HepG2 (cell line): ENCODE data around the gene TRPV6. TPM values are rescaled to one million over a fixed set of nuclear protein-coding genes. Genes with fewer than 3 reads are reported as not detected.

Experiments
- ATAC-seq: fragments of 200-7000 bp; cut with Tn5 transposase; 3 replicates; pipeline ENCODE4 v1.9.1; 2020; ENCODE audit warnings: mild to moderate bottlenecking, moderate library complexity
- BruUV-seq: library from RNA; stranded (reverse); fragments of 400-500 nt; replicated peaks from 2 replicates; lab custom pipeline; 2021; lab: Mats Ljungman, UMichigan
- CTCF ChIA-PET: fragments of 300-600 bp; formaldehyde crosslinking; extraction: SDS; loops from one replicate; lab custom pipeline; 2021; ENCODE audit warnings: low total read pairs, inconsistent platforms, low intra/inter-chr PET ratio; lab: Yijun Ruan, JAX
- POLR2A ChIA-PET: fragments of 350-600 bp; sonication (Branson Sonifier 250); formaldehyde crosslinking; loops from one replicate; lab custom pipeline; 2020; ENCODE audit warnings: antibody characterized with exemption, inconsistent platforms; lab: Yijun Ruan, JAX
- DNase-seq: peaks from one replicate; pipeline ENCODE4 v3.0.0-alpha.2; 2015; ENCODE audit warnings: low spot score
- FAIRE-seq: peaks from 3 replicates; lab custom pipeline; 2011; peaks lifted over from hg19 to GRCh38; lab: Jason Lieb, UNC
- H2AFZ ChIP-seq: one replicate; pipeline ENCODE4 v1.6.1; 2011; ENCODE audit warnings: low read length, inconsistent platforms
- H3K27ac ChIP-seq: fragments of 300-600 bp; 3 replicates; pipeline ENCODE4 v1.8.0; 2011; ENCODE audit warnings: mixed run types, mild to moderate bottlenecking, mixed read lengths, low read length, inconsistent platforms; ENCODE audit not compliant: insufficient read depth; ENCODE audit errors: extremely low read length
- H3K27me3 ChIP-seq, 2 experiments: fragments of 200-600 bp in 1 of 2; 2 replicates in 1 of 2; 3 replicates in 1 of 2; pipeline versions ENCODE4 v1.6.0 to v1.8.0; 2011; ENCODE audit warnings: low read length in 2 of 2, mild to moderate bottlenecking in 2 of 2, moderate library complexity in 2 of 2, inconsistent platforms in 1 of 2; ENCODE audit not compliant: insufficient read depth in 2 of 2, control insufficient read depth in 1 of 2
- H3K36me3 ChIP-seq, 2 experiments: fragments of 200-600 bp in 1 of 2; replicated peaks in 1 of 2; 2 replicates in 1 of 2; 3 replicates in 1 of 2; pipeline versions ENCODE4 v1.5.1 to v1.8.0; 2011; ENCODE audit warnings: low read length in 2 of 2, inconsistent platforms in 1 of 2; ENCODE audit not compliant: insufficient read depth in 2 of 2, control insufficient read depth in 1 of 2
- H3K4me1 ChIP-seq: 2 replicates; pipeline ENCODE4 v1.5.1; 2012; ENCODE audit warnings: low read length, inconsistent platforms; ENCODE audit not compliant: insufficient read depth
- H3K4me2 ChIP-seq: 2 replicates; pipeline ENCODE4 v1.6.0; 2011; ENCODE audit warnings: low read depth, low read length, inconsistent platforms
- H3K4me3 ChIP-seq, 3 experiments: fragments of 200-600 bp in 1 of 3; sonication (generic), shearing (Covaris generic) in 1 of 3; replicated peaks in 1 of 3; 2 replicates each; pipeline ENCODE4 v1.5.1; 2011 to 2016; ENCODE audit warnings: low read length in 3 of 3, inconsistent platforms in 2 of 3, low read depth in 2 of 3, mild to moderate bottlenecking in 2 of 3, control low read depth in 1 of 3, mixed read lengths in 1 of 3; ENCODE audit not compliant: insufficient read depth in 1 of 3
- H3K79me2 ChIP-seq: one replicate; pipeline ENCODE4 v1.6.1; 2011; ENCODE audit warnings: low read length, inconsistent platforms; ENCODE audit not compliant: insufficient read depth
- H3K9ac ChIP-seq: 2 replicates; pipeline ENCODE4 v1.6.0; 2011; ENCODE audit warnings: mild to moderate bottlenecking, low read depth, low read length, inconsistent platforms; ENCODE audit not compliant: insufficient read depth
- H3K9me3 ChIP-seq: 2 replicates; pipeline ENCODE4 v1.5.1; 2012; ENCODE audit warnings: mild to moderate bottlenecking, low read length
- H4K20me1 ChIP-seq: 2 replicates; pipeline ENCODE4 v1.6.0; 2011; ENCODE audit warnings: inconsistent platforms, mild to moderate bottlenecking, low read length, moderate library complexity; ENCODE audit not compliant: insufficient read depth
- ATF2 ChIP-seq: sonication (generic); formaldehyde crosslinking; IDR thresholded peaks from 2 replicates; pipeline ENCODE4 v1.4.0; 2020; ENCODE audit warnings: missing genetic modification reagents
- BRD4 ChIP-seq: sonication (generic); formaldehyde crosslinking; IDR thresholded peaks from 2 replicates; pipeline ENCODE4 v1.4.0; 2020; ENCODE audit warnings: missing genetic modification reagents
- EED ChIP-seq: sonication (generic); formaldehyde crosslinking; IDR thresholded peaks from 2 replicates; pipeline ENCODE4 v1.5.0; 2020; ENCODE audit warnings: mild to moderate bottlenecking, missing genetic modification reagents
- HNF4A ChIP-seq: sonication (generic); formaldehyde crosslinking; IDR thresholded peaks from 2 replicates; pipeline ENCODE4 v1.4.0; 2020; ENCODE audit warnings: missing genetic modification reagents
- MAFG ChIP-seq: sonication (generic); formaldehyde crosslinking; IDR thresholded peaks from 2 replicates; pipeline ENCODE4 v1.5.1; 2020; ENCODE audit warnings: mild to moderate bottlenecking, missing genetic modification reagents
- NR2F1 ChIP-seq, 2 experiments: fragments of 450-650 bp in 1 of 2; formaldehyde crosslinking in 1 of 2; IDR thresholded peaks; 2 replicates each; pipeline versions ENCODE4 v1.5.0 to v1.6.1; 2016 to 2020; ENCODE audit warnings: mild to moderate bottlenecking in 1 of 2, missing compliant biosample characterization in 1 of 2, missing genetic modification reagents in 1 of 2, moderate library complexity in 1 of 2
- PCBP2 ChIP-seq: fragments of 200-400 bp; formaldehyde crosslinking; optimal IDR thresholded peaks from 2 replicates; pipeline ENCODE3; 2018; ENCODE audit warnings: low read length, low read depth; ENCODE audit not compliant: poor library complexity, severe bottlenecking
- POGZ ChIP-seq: sonication (generic); formaldehyde crosslinking; IDR thresholded peaks from 2 replicates; pipeline ENCODE4 v1.4.0; 2020; ENCODE audit warnings: mild to moderate bottlenecking, missing genetic modification reagents
- RFXAP ChIP-seq: sonication (generic); formaldehyde crosslinking; IDR thresholded peaks from 2 replicates; pipeline ENCODE4 v1.4.0; 2020; ENCODE audit warnings: missing genetic modification reagents, borderline replicate concordance
- STAT6 ChIP-seq: sonication (generic); formaldehyde crosslinking; IDR thresholded peaks from 2 replicates; pipeline ENCODE4 v1.4.0; 2020; ENCODE audit warnings: missing genetic modification reagents, mild to moderate bottlenecking, borderline replicate concordance
- ZEB1 ChIP-seq: IDR thresholded peaks from 2 replicates; pipeline ENCODE4 v1.6.1; 2012; ENCODE audit warnings: mild to moderate bottlenecking, low read depth, inconsistent platforms; ENCODE audit not compliant: insufficient replicate concordance
- ZKSCAN1 ChIP-seq: fragments of 150-350 bp; IDR thresholded peaks from 2 replicates; pipeline ENCODE4 v1.6.1; 2014; ENCODE audit warnings: low read length
- ZNF34 ChIP-seq: sonication (generic); formaldehyde crosslinking; IDR thresholded peaks from 2 replicates; pipeline ENCODE4 v1.4.0; 2020; ENCODE audit warnings: mild to moderate bottlenecking, missing genetic modification reagents, borderline replicate concordance
- ZNF530 ChIP-seq: sonication (generic); formaldehyde crosslinking; IDR thresholded peaks from 2 replicates; pipeline ENCODE4 v1.5.0; 2020; ENCODE audit warnings: low read depth, mild to moderate bottlenecking, missing genetic modification reagents
- ZNF883 ChIP-seq: sonication (generic); formaldehyde crosslinking; IDR thresholded peaks from 2 replicates; pipeline ENCODE4 v1.5.1; 2020; ENCODE audit warnings: mild to moderate bottlenecking, missing genetic modification reagents; ENCODE audit errors: not compliant biosample characterization
- WGBS: methylation state at CpG from one replicate; pipeline ENCODE4 v1.1.6; 2017; ENCODE audit warnings: low lambda C conversion rate; 5-methylcytosine and 5-hydroxymethylcytosine counted together
- in situ Hi-C: cut with HindIII; loops from 2 replicates; pipeline ENCODE4 v1.10.0; 2017; ENCODE audit warnings: low pct_unique_long_range_greater_than_20kb; ENCODE audit not compliant: extremely low pct_ligation_motif_present
- intact Hi-C: fragments of 100-400 bp; cut with micrococcal nuclease; formaldehyde crosslinking; loops from one replicate; pipeline ENCODE4 v1.10.0; 2022; ENCODE audit not compliant: unreplicated experiment
- polyA plus RNA-seq, 8 experiments: library from polyadenylated mRNA; depleted of rRNA in 3 of 8; stranded (reverse) in 7 of 8; unstranded in 1 of 8; fragments of >200 nt; fragmentation: Illumina TruSeq in 4 of 8; extraction: Trizol in 4 of 8; gene quantifications; 2 replicates each; pipeline versions ENCODE4 v1.2.1 to v1.2.3, GENCODE V29; 2011 to 2016; ENCODE audit warnings: low read depth in 4 of 8, missing spikeins in 1 of 8, mixed read lengths in 1 of 8; ENCODE audit not compliant: insufficient read depth in 1 of 8
- total RNA-seq, 5 experiments: library from RNA; depleted of rRNA; stranded (reverse); fragments of >200 nt; fragmentation: Illumina TruSeq; extraction: Trizol; gene quantifications; 2 replicates each; pipeline ENCODE4 v1.2.3, GENCODE V29; 2016; ENCODE audit warnings: low read depth in 1 of 5
- TF ChIP-seq, protein P1 (sequence below): sonication (generic); formaldehyde crosslinking; IDR thresholded peaks from 2 replicates; pipeline ENCODE4 v1.4.0; 2020; ENCODE audit warnings: missing genetic modification reagents

Gene TRPV6
- total and polyA plus RNA-seq, 2 of the 13 experiments (the other 11 are each of a cell fraction or from before 2014, with no cell fraction given), result not detected

DNA sequence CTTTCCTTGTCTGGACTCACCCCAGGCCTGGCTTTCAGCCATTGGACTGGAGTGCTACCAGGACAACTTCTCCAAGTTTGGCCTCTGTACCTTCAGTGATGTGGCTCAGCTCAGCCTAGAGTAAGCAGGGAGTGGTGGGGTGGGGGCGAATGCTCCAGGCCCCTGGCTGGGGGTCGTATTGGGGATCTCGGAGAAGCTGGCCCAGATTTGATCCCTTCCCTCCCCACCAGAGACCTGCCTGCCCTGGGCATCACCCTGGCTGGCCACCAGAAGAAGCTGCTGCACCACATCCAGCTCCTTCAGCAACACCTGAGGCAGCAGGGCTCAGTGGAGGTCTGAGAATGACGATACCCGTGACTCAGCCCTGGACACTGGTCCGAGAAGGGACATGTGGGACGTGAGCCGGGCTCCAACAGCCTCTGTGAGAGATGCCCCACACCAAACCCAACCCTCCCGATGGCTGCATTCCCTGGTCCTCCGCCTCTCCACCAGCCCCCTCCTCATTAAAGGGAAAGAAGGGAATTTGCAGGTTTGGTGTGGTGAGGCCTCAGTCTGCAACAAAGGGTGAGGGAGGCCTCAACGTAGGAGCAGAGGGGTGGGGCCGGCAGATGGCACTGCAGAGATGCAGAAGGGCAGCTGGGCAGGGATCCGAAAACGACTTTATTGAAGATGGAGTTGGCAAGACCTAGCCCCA is 14.8 kb downstream of the TRPV6 start:
- H3K27me3 ChIP-seq, result peaks cover 2 to 22% of the 10 kb centered on the region in 2 experiments; a peak in 4 of 5 replicates
- H3K4me3 ChIP-seq, result no peak overlapping the region
- no peaks in the 10 kb centered on the region for H3K4me1 ChIP-seq
- 13% methylated on average over 9 of the region's 14 CpGs for WGBS
- CTCF ChIA-PET, result no interaction called here
- DNase-seq (no peak), FAIRE-seq (no peak), ATAC-seq (no peak)
- TF ChIP-seq ZNF883 (CRISPR knock-in tag), result no peak
- no peak for TF ChIP-seq ZEB1
- TF ChIP-seq ZNF34 (CRISPR knock-in tag), result no peak
- no peak for TF ChIP-seq POGZ (CRISPR knock-in tag)
- no peak for TF ChIP-seq BRD4 (CRISPR knock-in tag)
- TF ChIP-seq STAT6 (CRISPR knock-in tag), result no peak
- TF ChIP-seq, protein P1, sequence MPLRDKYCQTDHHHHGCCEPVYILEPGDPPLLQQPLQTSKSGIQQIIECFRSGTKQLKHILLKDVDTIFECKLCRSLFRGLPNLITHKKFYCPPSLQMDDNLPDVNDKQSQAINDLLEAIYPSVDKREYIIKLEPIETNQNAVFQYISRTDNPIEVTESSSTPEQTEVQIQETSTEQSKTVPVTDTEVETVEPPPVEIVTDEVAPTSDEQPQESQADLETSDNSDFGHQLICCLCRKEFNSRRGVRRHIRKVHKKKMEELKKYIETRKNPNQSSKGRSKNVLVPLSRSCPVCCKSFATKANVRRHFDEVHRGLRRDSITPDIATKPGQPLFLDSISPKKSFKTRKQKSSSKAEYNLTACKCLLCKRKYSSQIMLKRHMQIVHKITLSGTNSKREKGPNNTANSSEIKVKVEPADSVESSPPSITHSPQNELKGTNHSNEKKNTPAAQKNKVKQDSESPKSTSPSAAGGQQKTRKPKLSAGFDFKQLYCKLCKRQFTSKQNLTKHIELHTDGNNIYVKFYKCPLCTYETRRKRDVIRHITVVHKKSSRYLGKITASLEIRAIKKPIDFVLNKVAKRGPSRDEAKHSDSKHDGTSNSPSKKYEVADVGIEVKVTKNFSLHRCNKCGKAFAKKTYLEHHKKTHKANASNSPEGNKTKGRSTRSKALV (CRISPR knock-in tag), result no peak
- no peak for TF ChIP-seq PCBP2
- TF ChIP-seq ZKSCAN1, result no peak
- no peak for TF ChIP-seq EED (CRISPR knock-in tag)
- TF ChIP-seq HNF4A (CRISPR knock-in tag), result no peak
- no peak for TF ChIP-seq MAFG
- no peak for TF ChIP-seq RFXAP (CRISPR knock-in tag)
- TF ChIP-seq ZNF530, result no peak
- TF ChIP-seq ATF2 (CRISPR knock-in tag), result no peak
- no peak for TF ChIP-seq NR2F1 (CRISPR knock-in tag; IDR thresholded peaks at IDR 0.05)
- H3K79me2 ChIP-seq, result no peaks in the 10 kb centered on the region
- no peak overlapping the region for H2AFZ ChIP-seq
- no peaks in the 10 kb centered on the region for H3K36me3 ChIP-seq
- in situ Hi-C loops, result loop anchor here (10.0 kb wide), 1 partner anchor 344 kb away; no protein-coding TSS in a partner anchor
- H3K9ac ChIP-seq, result no peak overlapping the region
- POLR2A ChIA-PET, result no interaction called here
- no peaks in the 10 kb centered on the region for H3K9me3 ChIP-seq
- H3K27ac ChIP-seq, result no peak overlapping the region
- H4K20me1 ChIP-seq, result no peaks in the 10 kb centered on the region
- BruUV-seq, result no TSS peak
- no peak overlapping the region for H3K4me2 ChIP-seq
- intact Hi-C loops, result no loop called here
